Measurements from ENCODE around the gene GFER. TPM values are rescaled to one million over a fixed set of nuclear protein-coding genes. Genes with fewer than 3 reads are reported as not detected.

The GFER gene
- total and polyA plus RNA-seq, 9 of the 15 experiments (the other 6 are each of a cell fraction or from before 2014, with no cell fraction given) = 4.3 to 53.7 (median 19.8) TPM

- no peaks in the 10 kb centered on the region for H3K27me3 ChIP-seq (ENCODE audit: control insufficient read depth in 2 of 2, insufficient read depth in 2 of 2, low read length in 2 of 2)
- TSS peak; percentile 68 for BruUV-seq (replicated peaks)
- in situ Hi-C loops (cut with MboI) (no loop called here), intact Hi-C loops (cut with micrococcal nuclease) (no loop called here)
- peak overlapping the region; percentile 61 for H3K4me3 ChIP-seq
- 11% methylated on average over 25 of the region's 76 CpGs for WGBS (ENCODE audit: insufficient coverage, low coverage, missing lambda C conversion rate)
- H3K9me3 ChIP-seq (replicated peaks; ENCODE audit: control insufficient read depth, insufficient read depth, low read depth, low read length) = no peaks in the 10 kb centered on the region
- ChIA-PET CTCF (ENCODE audit: low intra/inter-chr PET ratio) (no interaction called here), POLR2A (interaction anchor here (0.8 to 1.0 kb wide), 2 partner anchors 127 to 128 kb away, joined by 3 to 5 read pairs; partner anchors contain the start of gene TRAF7)
- 0 out of 2 replicates have a peak, but pooled peaks cover 7% of the 10 kb centered on the region for H4K20me1 ChIP-seq (replicated peaks; ENCODE audit: control insufficient read depth, insufficient read depth, low read length)
- FAIRE-seq (peak; percentile 83), DNase-seq (ENCODE audit: extremely low read depth in 1 of 4, low spot score in 3 of 4) (peak in 3 of 4 experiments; percentile 66 to 71 (median 67)), ATAC-seq (peak; percentile 12)
- peaks cover 25 to 83% of the 10 kb centered on the region in 2 experiments; a peak in 4 of 5 replicates for H3K4me1 ChIP-seq (replicated peaks in 1 of 2; ENCODE audit: control insufficient read depth in 2 of 2, insufficient read depth in 2 of 2, low read length in 2 of 2)
- peaks cover 3% of the 10 kb centered on the region for H3K9me1 ChIP-seq (ENCODE audit: control insufficient read depth, insufficient read depth, low read length)
- 0 out of 3 replicates have a peak overlapping the region, but pooled peaks have one; percentile 56 for H3K27ac ChIP-seq (ENCODE audit: extremely low read depth, low read depth, low read length)
- H2AFZ ChIP-seq (ENCODE audit: low read depth, low read length) = peak overlapping the region; percentile 88
- peak overlapping the region; percentile 93 for H3K4me2 ChIP-seq (ENCODE audit: insufficient read depth, low read length)
- peaks cover 7% of the 10 kb centered on the region; the same call in 1 of the 3 replicates for H3K36me3 ChIP-seq (ENCODE audit: control insufficient read depth, insufficient read depth, low read length)
- peaks cover 16% of the 10 kb centered on the region for H3K79me2 ChIP-seq (ENCODE audit: control insufficient read depth, insufficient read depth, low read length)
- peak overlapping the region; percentile 46 to 85 for H3K9ac ChIP-seq (ENCODE audit: insufficient read depth in 1 of 2, low read depth in 2 of 2, low read length in 2 of 2)
- TF ChIP-seq ZBED1 (IDR thresholded peaks at IDR 0.05) = no peak
- no peak for TF ChIP-seq ZNF12 (CRISPR knock-in tag; IDR thresholded peaks at IDR 0.05)
- TF ChIP-seq E2F6 (IDR thresholded peaks at IDR 0.05; ENCODE audit: borderline replicate concordance in 1 of 2, extremely low read depth in 1 of 2, insufficient read depth in 1 of 2, insufficient read length in 1 of 2, low read depth in 1 of 2, low read length in 1 of 2, poor library complexity in 1 of 2, severe bottlenecking in 1 of 2) = peak in 1 of 2 experiments; percentile 83
- no peak for TF ChIP-seq GTF2E2 (tag; IDR thresholded peaks at IDR 0.05)
- TF ChIP-seq MYC (IDR thresholded peaks at IDR 0.05; ENCODE audit: low read depth, low read length) = peak; percentile 34
- no peak for TF ChIP-seq MYC (CRISPR knock-in tag; IDR thresholded peaks at IDR 0.05; ENCODE audit: borderline replicate concordance, low read depth)
- no peak for TF ChIP-seq CBX5 (IDR thresholded peaks at IDR 0.05; ENCODE audit: borderline replicate concordance, low read depth)
- TF ChIP-seq MAX (CRISPR knock-in tag; IDR thresholded peaks at IDR 0.05) = peak; percentile 77
- peak; percentile 95 for TF ChIP-seq ARID2 (IDR thresholded peaks at IDR 0.05)
- no peak for TF ChIP-seq SMAD1 (IDR thresholded peaks at IDR 0.05; ENCODE audit: low read depth, low read length, partially characterized antibody)
- TF ChIP-seq MECOM (CRISPR knock-in tag; IDR thresholded peaks at IDR 0.05) = no peak
- no peak for TF ChIP-seq TAF1 (IDR thresholded peaks at IDR 0.05; ENCODE audit: control insufficient read depth, extremely low read depth, insufficient read depth, low read length, severe bottlenecking)
- no peak for TF ChIP-seq ZFP30 (CRISPR knock-in tag; IDR thresholded peaks at IDR 0.05; ENCODE audit: borderline replicate concordance)
- TF ChIP-seq CTBP1 (IDR thresholded peaks at IDR 0.05; ENCODE audit: borderline replicate concordance) = peak; percentile 21; the same call in 1 of the 2 replicates
- peak; percentile 33; the same call in 1 of the 2 replicates for TF ChIP-seq CBFA2T3 (IDR thresholded peaks at IDR 0.05)
- peak; percentile 47; the same call in 1 of the 2 replicates for TF ChIP-seq POLR2G (IDR thresholded peaks at IDR 0.05; ENCODE audit: low read depth, low read length)
- peak; percentile 84; the same call in 1 of the 2 replicates for TF ChIP-seq NKRF (IDR thresholded peaks at IDR 0.05; ENCODE audit: borderline replicate concordance)
Observed at GRCh38 chr16:2027024-2028010, 43.3 kb downstream of the GFER start.
